OCI-LY7 (cell line): ENCODE results near the gene ASXL2. TPM values are rescaled to one million over a fixed set of nuclear protein-coding genes. Genes with fewer than 3 reads are reported as not detected.

Experiments used
- BruUV-seq: library from RNA; stranded (reverse); fragments of 400-500 nt; replicated peaks from 2 replicates; lab custom pipeline; 2021; lab: Mats Ljungman, UMichigan
- CTCF ChIA-PET: fragments of 300-600 bp; sonication (Branson Sonifier 250); formaldehyde crosslinking; loops from one replicate; lab custom pipeline; 2022; ENCODE audit warnings: antibody characterized with exemption; ENCODE audit not compliant: unreplicated experiment; lab: Charles Lee
- POLR2A ChIA-PET: fragments of 300-600 bp; sonication (Branson Sonifier 250); formaldehyde crosslinking; loops from one replicate; lab custom pipeline; 2022; ENCODE audit warnings: antibody characterized with exemption; lab: Charles Lee
- DNase-seq: peaks from one replicate; pipeline ENCODE4 v3.0.0-alpha.2; 2015; ENCODE audit warnings: low spot score
- H2AFZ ChIP-seq: fragments of 200-600 bp; sonication (generic), shearing (Covaris generic); 2 replicates; pipeline ENCODE4 v1.6.1; 2014; ENCODE audit warnings: mild to moderate bottlenecking, antibody characterized with exemption, low read length, moderate library complexity
- H3K27ac ChIP-seq: fragments of 200-600 bp; sonication (generic); 2 replicates; pipeline ENCODE4 v1.5.1; 2014; ENCODE audit warnings: mixed run types, low read depth, mild to moderate bottlenecking, moderate library complexity, low read length, inconsistent platforms; ENCODE audit not compliant: poor library complexity, severe bottlenecking
- H3K36me3 ChIP-seq: fragments of 200-600 bp; sonication (generic); 2 replicates; pipeline ENCODE4 v1.6.1; 2014; ENCODE audit warnings: mild to moderate bottlenecking, antibody characterized with exemption, low read length, moderate library complexity, mixed read lengths; ENCODE audit not compliant: insufficient read depth
- H3K4me1 ChIP-seq: fragments of 200-600 bp; sonication (generic); 2 replicates; pipeline ENCODE4 v1.5.1; 2014; ENCODE audit warnings: mild to moderate bottlenecking, low read length; ENCODE audit not compliant: insufficient read depth, poor library complexity, severe bottlenecking
- H3K4me2 ChIP-seq: fragments of 200-600 bp; sonication (generic); 2 replicates; pipeline ENCODE4 v1.6.1; 2014; ENCODE audit warnings: mild to moderate bottlenecking, low read length
- H3K4me3 ChIP-seq: fragments of 200-600 bp; sonication (generic); 2 replicates; pipeline ENCODE4 v1.5.1; 2014; ENCODE audit warnings: mild to moderate bottlenecking, low read depth, low read length; ENCODE audit not compliant: poor library complexity, severe bottlenecking
- H3K79me2 ChIP-seq: fragments of 200-600 bp; sonication (generic); 2 replicates; pipeline ENCODE4 v1.6.1; 2016; ENCODE audit warnings: low read depth, mild to moderate bottlenecking, low read length, moderate library complexity, mixed read lengths; ENCODE audit not compliant: insufficient read depth
- H3K9me2 ChIP-seq: fragments of 200-600 bp; sonication (generic); 2 replicates; pipeline ENCODE4 v1.6.1; 2016; ENCODE audit warnings: mild to moderate bottlenecking, low read length, mixed read lengths; ENCODE audit not compliant: insufficient read depth
- H3K9me3 ChIP-seq: fragments of 200-600 bp; sonication (generic); 2 replicates; pipeline ENCODE4 v1.6.1; 2014; ENCODE audit warnings: mild to moderate bottlenecking, mixed run types, low read length, mixed read lengths
- H4K20me1 ChIP-seq: fragments of 200-600 bp; sonication (generic); 2 replicates; pipeline ENCODE4 v1.6.1; 2014; ENCODE audit warnings: mild to moderate bottlenecking, antibody characterized with exemption, low read length, moderate library complexity, mixed read lengths; ENCODE audit not compliant: insufficient read depth
- CTCF ChIP-seq: fragments of 200-600 bp; sonication (generic); conservative IDR thresholded peaks from 2 replicates; pipeline ENCODE4 v1.5.1; 2014; ENCODE audit warnings: mild to moderate bottlenecking, antibody characterized with exemption, low read length, moderate library complexity, mixed read lengths
- EZH2phosphoT487 ChIP-seq: fragments of 200-600 bp; sonication (generic); IDR thresholded peaks from 2 replicates; pipeline ENCODE4 v1.6.1; 2018; ENCODE audit warnings: low read depth, borderline replicate concordance, mild to moderate bottlenecking, mixed run types, antibody characterized with exemption, low read length, moderate library complexity, mixed read lengths
- intact Hi-C: fragments of 100-400 bp; cut with micrococcal nuclease; formaldehyde crosslinking; loops from one replicate; pipeline ENCODE4 v1.10.0; 2022; ENCODE audit not compliant: unreplicated experiment
- total RNA-seq, 2 experiments: library from RNA; depleted of rRNA in 1 of 2; stranded (reverse); fragments of >200 nt in 1 of 2; shearing (Covaris generic) in 1 of 2; gene quantifications; 2 replicates each; pipeline ENCODE4 v1.2.3, GENCODE V29; 2014 to 2022

Gene ASXL2
- total RNA-seq, 2 experiments from 2014 or later = 12.4 to 31.8 TPM

GRCh38 chr2:25688236-25688635 is 190.1 kb downstream of the ASXL2 start:
- POLR2A ChIA-PET = no interaction called here

GRCh38 chr2:25685741-25686140 is 192.5 kb downstream of the ASXL2 start:
- TF ChIP-seq EZH2phosphoT487 (no peak), CTCF (no peak)

More at GRCh38 chr2:25688236-25688635, 190.1 kb downstream of the ASXL2 start:
- Histone ChIP-seq H4K20me1 (no peaks in the 10 kb centered on the region), H3K4me3 (no peak overlapping the region), H2AFZ (no peak overlapping the region), H3K9me3 (no peaks in the 10 kb centered on the region), H3K27ac (no peak overlapping the region), H3K4me1 (no peaks in the 10 kb centered on the region), H3K4me2 (no peak overlapping the region), H3K9me2 (no peaks in the 10 kb centered on the region), H3K79me2 (no peaks in the 10 kb centered on the region), H3K36me3 (no peaks in the 10 kb centered on the region)
- no TSS peak for BruUV-seq
- CTCF ChIA-PET = no interaction called here
- DNase-seq = no peak
- intact Hi-C loops = no loop called here
- no peak for TF ChIP-seq CTCF
- no peak for TF ChIP-seq EZH2phosphoT487

GRCh38 chr2:25684577-25685473 is 193.5 kb downstream of the ASXL2 start:
- H2AFZ ChIP-seq = no peak overlapping the region
- no peaks in the 10 kb centered on the region for H3K9me3 ChIP-seq
- H3K27ac ChIP-seq = no peak overlapping the region
- H3K36me3 ChIP-seq = no peaks in the 10 kb centered on the region
- TF ChIP-seq CTCF (no peak), EZH2phosphoT487 (no peak)
- H3K4me1 ChIP-seq = no peaks in the 10 kb centered on the region
- H3K79me2 ChIP-seq = no peaks in the 10 kb centered on the region
- no peak for DNase-seq
- no peak overlapping the region for H3K4me3 ChIP-seq
- H4K20me1 ChIP-seq = no peaks in the 10 kb centered on the region
- POLR2A ChIA-PET = interaction anchor here (1.2 kb wide), 1 partner anchor 8 kb away, joined by 3 read pairs; no protein-coding TSS in a partner anchor
- intact Hi-C loops = no loop called here
- no peak overlapping the region for H3K4me2 ChIP-seq
- BruUV-seq = no TSS peak
- CTCF ChIA-PET = no interaction called here
- no peaks in the 10 kb centered on the region for H3K9me2 ChIP-seq

More at GRCh38 chr2:25685741-25686140, 192.5 kb downstream of the ASXL2 start:
- Histone ChIP-seq H4K20me1 (no peaks in the 10 kb centered on the region), H3K4me1 (no peaks in the 10 kb centered on the region), H3K4me2 (no peak overlapping the region), H3K27ac (no peak overlapping the region), H3K9me2 (no peaks in the 10 kb centered on the region), H3K9me3 (no peaks in the 10 kb centered on the region), H3K36me3 (no peaks in the 10 kb centered on the region), H3K79me2 (no peaks in the 10 kb centered on the region), H3K4me3 (no peak overlapping the region), H2AFZ (no peak overlapping the region)
- ChIA-PET CTCF (no interaction called here), POLR2A (interaction anchor here (0.9 to 1.2 kb wide), 3 partner anchors 9 to 492 kb away, joined by 3 to 4 read pairs (median 4); no protein-coding TSS in a partner anchor)
- DNase-seq = no peak
- intact Hi-C loops = no loop called here
- no TSS peak for BruUV-seq
